K562 (cell line): ENCODE results near the gene C14orf180. TPM values are rescaled to one million over a fixed set of nuclear protein-coding genes. Genes with fewer than 3 reads are reported as not detected.

Source experiments
- ATAC-seq: fragments of 200-7000 bp; cut with Tn5 transposase; 3 replicates; pipeline ENCODE4 v1.9.1; 2020; ENCODE audit warnings: moderate library complexity
- BruUV-seq: library from RNA; stranded (reverse); fragments of 400-500 nt; replicated peaks from 2 replicates; lab custom pipeline; 2021; lab: Mats Ljungman, UMichigan
- CTCF ChIA-PET: fragments of 300-600 bp; formaldehyde crosslinking; extraction: SDS; loops from one replicate; lab custom pipeline; 2021; ENCODE audit warnings: low intra/inter-chr PET ratio; lab: Yijun Ruan, JAX
- POLR2A ChIA-PET: fragments of 300-600, 350-650 bp; sonication (Branson Sonifier 250); formaldehyde crosslinking; extraction: SDS; loops from one replicate; lab custom pipeline; 2021; ENCODE audit warnings: antibody characterized with exemption, inconsistent platforms; lab: Yijun Ruan, JAX
- DNase-seq, 4 experiments: peaks; one replicate each; pipeline versions ENCODE4 v3.0.0 to v3.0.0-alpha.2; 2011 to 2018; ENCODE audit warnings: low spot score in 3 of 4, mixed read lengths in 3 of 4; ENCODE audit errors: extremely low read depth in 1 of 4
- FAIRE-seq: peaks from 2 replicates; lab custom pipeline; 2011; peaks lifted over from hg19 to GRCh38; lab: Jason Lieb, UNC
- H2AFZ ChIP-seq: 2 replicates; pipeline ENCODE4 v1.6.0; 2011; ENCODE audit warnings: low read depth, low read length, control low read depth, inconsistent platforms
- H3K27ac ChIP-seq: fragments of 200-600 bp; 3 replicates; pipeline ENCODE4 v1.8.0; 2011; ENCODE audit warnings: low read depth, mild to moderate bottlenecking, control low read depth, inconsistent platforms, low read length, moderate library complexity, mixed read lengths; ENCODE audit errors: extremely low read depth
- H3K27me3 ChIP-seq, 2 experiments: fragments of 300-600 bp in 1 of 2; 2 replicates in 1 of 2; 3 replicates in 1 of 2; pipeline versions ENCODE4 v1.6.0 to v1.8.0; 2011; ENCODE audit warnings: inconsistent platforms in 2 of 2, low read length in 2 of 2, mild to moderate bottlenecking in 1 of 2, mixed read lengths in 1 of 2, moderate library complexity in 1 of 2; ENCODE audit not compliant: control insufficient read depth in 2 of 2, insufficient read depth in 2 of 2
- H3K36me3 ChIP-seq: fragments of 300-600 bp; 3 replicates; pipeline ENCODE4 v1.8.0; 2011; ENCODE audit warnings: mild to moderate bottlenecking, low read length, inconsistent platforms; ENCODE audit not compliant: control insufficient read depth, insufficient read depth
- H3K4me1 ChIP-seq, 2 experiments: fragments of 200-600 bp in 1 of 2; replicated peaks in 1 of 2; 2 replicates in 1 of 2; 3 replicates in 1 of 2; pipeline versions ENCODE4 v1.5.1 to v1.8.0; 2011; ENCODE audit warnings: inconsistent platforms in 2 of 2, low read length in 2 of 2, mild to moderate bottlenecking in 1 of 2, mixed read lengths in 1 of 2, moderate library complexity in 1 of 2; ENCODE audit not compliant: control insufficient read depth in 2 of 2, insufficient read depth in 2 of 2
- H3K4me2 ChIP-seq: 2 replicates; pipeline ENCODE4 v1.6.1; 2011; ENCODE audit warnings: low read length, control low read depth, inconsistent platforms, mixed read lengths; ENCODE audit not compliant: insufficient read depth
- H3K4me3 ChIP-seq: fragments of 200-600 bp; sonication (generic), shearing (Covaris generic); 2 replicates; pipeline ENCODE4 v1.5.1; 2016; ENCODE audit warnings: control low read depth, inconsistent platforms
- H3K79me2 ChIP-seq: fragments of 200-600 bp; 3 replicates; pipeline ENCODE4 v1.8.0; 2011; ENCODE audit warnings: low read length, inconsistent platforms; ENCODE audit not compliant: control insufficient read depth, insufficient read depth
- H3K9ac ChIP-seq, 2 experiments: 2 replicates each; pipeline versions ENCODE4 v1.6.0 to v1.6.1; 2011; ENCODE audit warnings: low read depth in 2 of 2, low read length in 2 of 2, control low read depth in 1 of 2, inconsistent platforms in 1 of 2, mild to moderate bottlenecking in 1 of 2, mixed read lengths in 1 of 2; ENCODE audit not compliant: insufficient read depth in 1 of 2
- H3K9me1 ChIP-seq: one replicate; pipeline ENCODE4 v1.6.0; 2011; ENCODE audit warnings: inconsistent platforms, mild to moderate bottlenecking, low read length, moderate library complexity; ENCODE audit not compliant: control insufficient read depth, insufficient read depth
- H3K9me3 ChIP-seq: replicated peaks from 2 replicates; pipeline ENCODE4 v1.5.1; 2011; ENCODE audit warnings: low read depth, low read length, inconsistent platforms; ENCODE audit not compliant: control insufficient read depth, insufficient read depth
- H4K20me1 ChIP-seq: replicated peaks from 2 replicates; pipeline ENCODE4 v1.6.1; 2011; ENCODE audit warnings: low read length, inconsistent platforms, mixed read lengths; ENCODE audit not compliant: control insufficient read depth, insufficient read depth
- FOXJ2 ChIP-seq: fragments of 200-800 bp; sonication (Bioruptor generic); IDR thresholded peaks from 2 replicates; pipeline ENCODE4 v1.6.1; 2016; ENCODE audit warnings: missing genetic modification characterization, missing compliant biosample characterization
- NFIC ChIP-seq: fragments of 450-650 bp; IDR thresholded peaks from 2 replicates; pipeline ENCODE4 v1.6.1; 2017; ENCODE audit warnings: mild to moderate bottlenecking, inconsistent platforms
- PHB ChIP-seq: fragments of 250-450 bp; sonication (Bioruptor Pico); IDR thresholded peaks from 2 replicates; pipeline ENCODE4 v1.5.0; 2021
- SREBF1 ChIP-seq: fragments of 150-350 bp; IDR thresholded peaks from 2 replicates; pipeline ENCODE4 v1.6.1; 2014; ENCODE audit warnings: antibody characterized with exemption, low read depth, low read length, borderline replicate concordance
- ZNF174 ChIP-seq: fragments of 250-450 bp; sonication (Bioruptor Pico); IDR thresholded peaks from 2 replicates; pipeline ENCODE4 v1.4.0; 2020; ENCODE audit warnings: mild to moderate bottlenecking
- WGBS: fragments of 100-300 bp; shearing (Covaris generic); methylation state at CpG from one replicate; pipeline ENCODE4 v1.1.6; 2016; ENCODE audit warnings: low coverage, mixed read lengths; ENCODE audit not compliant: insufficient coverage; ENCODE audit errors: missing lambda C conversion rate; 5-methylcytosine and 5-hydroxymethylcytosine counted together
- in situ Hi-C: fragments of 300-500 bp; cut with MboI; formaldehyde crosslinking; loops from 4 replicates; pipeline ENCODE4 v1.15.0; 2018; ENCODE audit warnings: inconsistent platforms, mixed read lengths
- intact Hi-C: fragments of 100-400 bp; cut with micrococcal nuclease; formaldehyde crosslinking; loops from 2 replicates; pipeline ENCODE4 v1.14.2; 2022
- polyA plus RNA-seq, 8 experiments: library from polyadenylated mRNA; depleted of rRNA in 4 of 8; stranded (reverse) in 5 of 8; unstranded in 3 of 8; fragments of >200 nt; fragmentation: Nextera tagmentation in 2 of 8; fragmentation: Illumina TruSeq in 1 of 8; extraction: Ambion mirVana in 2 of 8; extraction: Trizol in 1 of 8; gene quantifications; 2 replicates each; pipeline versions ENCODE4 v1.2.1 to v1.2.3, GENCODE V29; 2011 to 2014; ENCODE audit warnings: inconsistent platforms in 1 of 8, missing spikeins in 1 of 8
- total RNA-seq, 7 experiments: library from RNA; depleted of rRNA in 6 of 7; stranded (reverse); fragments of >200 nt in 6 of 7; fragmentation: Illumina TruSeq in 2 of 7; extraction: Trizol in 2 of 7; gene quantifications; 2 replicates each; pipeline versions ENCODE4 v1.2.1 to v1.2.3, GENCODE V29; 2011 to 2021; ENCODE audit warnings: low replicate concordance in 1 of 7
- TF ChIP-seq, protein P1 (sequence below): fragments of 250-450 bp; sonication (Bioruptor Pico); IDR thresholded peaks from 2 replicates; pipeline ENCODE4 v1.5.0; 2020; ENCODE audit warnings: mild to moderate bottlenecking

The C14orf180 gene
- total and polyA plus RNA-seq, 9 of the 15 experiments (the other 6 are each of a cell fraction or from before 2014, with no cell fraction given) = not detected

DNA sequence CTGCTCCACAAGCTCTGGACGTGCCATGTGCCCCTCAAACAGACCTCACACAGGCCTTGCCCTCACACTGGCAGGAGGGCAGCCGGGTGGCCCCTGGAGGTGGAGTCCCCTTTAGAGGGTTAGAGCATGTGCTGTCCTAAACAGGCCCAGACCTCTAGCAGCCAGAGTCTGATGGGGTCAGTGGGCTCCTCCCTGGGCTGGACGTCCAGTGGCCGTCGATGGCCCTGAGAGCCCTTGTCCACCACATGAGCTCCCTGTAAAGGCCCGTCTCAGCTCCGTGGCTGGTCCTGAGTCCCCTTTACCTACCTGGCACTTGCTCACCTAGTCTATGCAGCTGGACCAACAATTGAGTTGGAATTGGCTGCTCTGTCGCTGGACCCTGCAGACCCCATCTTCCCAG lies 21.2 kb downstream of the C14orf180 start (continued):
- TF ChIP-seq FOXJ2 (tag) (no peak), PHB (CRISPR knock-in tag) (no peak), SREBF1 (no peak)
- TF ChIP-seq, protein P1, sequence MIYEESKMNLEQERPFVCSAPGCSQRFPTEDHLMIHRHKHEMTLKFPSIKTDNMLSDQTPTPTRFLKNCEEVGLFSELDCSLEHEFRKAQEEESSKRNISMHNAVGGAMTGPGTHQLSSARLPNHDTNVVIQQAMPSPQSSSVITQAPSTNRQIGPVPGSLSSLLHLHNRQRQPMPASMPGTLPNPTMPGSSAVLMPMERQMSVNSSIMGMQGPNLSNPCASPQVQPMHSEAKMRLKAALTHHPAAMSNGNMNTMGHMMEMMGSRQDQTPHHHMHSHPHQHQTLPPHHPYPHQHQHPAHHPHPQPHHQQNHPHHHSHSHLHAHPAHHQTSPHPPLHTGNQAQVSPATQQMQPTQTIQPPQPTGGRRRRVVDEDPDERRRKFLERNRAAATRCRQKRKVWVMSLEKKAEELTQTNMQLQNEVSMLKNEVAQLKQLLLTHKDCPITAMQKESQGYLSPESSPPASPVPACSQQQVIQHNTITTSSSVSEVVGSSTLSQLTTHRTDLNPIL = no peak

DNA sequence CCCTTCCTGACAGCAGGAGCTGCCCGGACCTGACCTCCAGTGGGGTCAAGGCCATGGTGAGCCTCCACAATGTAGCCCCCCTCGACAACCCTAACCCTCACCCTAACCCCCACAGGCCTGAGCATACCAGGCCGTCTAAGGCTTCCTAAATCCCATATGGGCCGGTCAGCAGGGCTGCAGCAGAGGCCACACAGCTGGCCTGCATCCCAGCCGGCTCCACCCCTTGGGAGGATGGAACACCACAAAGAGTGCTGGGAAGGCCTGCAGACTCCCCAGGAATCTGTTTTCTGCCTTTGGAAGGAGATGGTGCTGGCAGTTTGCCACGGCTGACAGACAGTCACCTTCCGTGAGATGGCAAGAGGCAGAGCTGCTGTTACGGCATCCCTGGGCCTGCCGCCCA lies 22.2 kb downstream of the C14orf180 start:
- no peak overlapping the region for H3K27ac ChIP-seq
- ChIA-PET CTCF (no interaction called here), POLR2A (interaction anchor here (0.7 kb wide), 1 partner anchor 19 kb away, joined by 3 read pairs; no protein-coding TSS in a partner anchor)
- H4K20me1 ChIP-seq = no peaks in the 10 kb centered on the region
- H3K36me3 ChIP-seq = no peaks in the 10 kb centered on the region
- WGBS = 0% methylated on average over 8 of the region's 9 CpGs
- H3K9ac ChIP-seq = no peak overlapping the region
- FAIRE-seq (no peak), ATAC-seq (no peak), DNase-seq (no peak)
- intact Hi-C loops = no loop called here
- peaks cover 3 to 22% of the 10 kb centered on the region in 2 experiments; a peak in 3 of 5 replicates for H3K27me3 ChIP-seq
- no peaks in the 10 kb centered on the region for H3K9me3 ChIP-seq
- H3K79me2 ChIP-seq = no peaks in the 10 kb centered on the region
- BruUV-seq = no TSS peak
- H3K9me1 ChIP-seq = no peaks in the 10 kb centered on the region
- in situ Hi-C loops = no loop called here
- no peak for TF ChIP-seq ZNF174 (CRISPR knock-in tag)
- TF ChIP-seq NFIC = peak; percentile 24; the same call in 1 of the 2 replicates
- H3K4me3 ChIP-seq = no peak overlapping the region
- H2AFZ ChIP-seq = no peak overlapping the region
- peaks cover 0 to 15% of the 10 kb centered on the region in 2 experiments; a peak in 2 of 5 replicates for H3K4me1 ChIP-seq
- no peak overlapping the region for H3K4me2 ChIP-seq
